ENCODE data around the gene CHPT1. TPM values are rescaled to one million over a fixed set of nuclear protein-coding genes. Genes with fewer than 3 reads are reported as not detected.

The CHPT1 gene
- total and polyA plus RNA-seq, 2 donors (not counting 3 experiments of a cell fraction or from before 2014, with no cell fraction given), result 12.1 to 19.3 TPM

DNA sequence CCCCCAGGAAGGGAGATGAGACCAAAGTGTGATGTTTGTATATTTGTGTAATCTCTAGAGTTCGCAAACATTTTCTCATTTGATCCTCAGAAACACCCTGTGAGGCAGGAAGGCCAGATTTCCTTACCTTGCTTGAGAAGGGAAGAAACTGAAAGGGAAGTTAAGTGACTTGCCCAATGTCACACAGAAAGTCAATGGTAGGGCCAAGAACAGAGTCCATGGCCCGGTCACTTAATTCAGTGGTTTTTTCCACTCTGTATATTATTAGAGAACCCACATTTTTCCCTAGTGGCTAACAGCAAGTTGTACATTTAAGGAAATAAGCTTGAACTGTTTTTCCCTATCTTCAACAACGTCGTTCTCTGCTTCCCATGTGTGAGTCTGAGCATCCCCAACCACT lies 25.6 kb upstream of the CHPT1 start:
- dilution Hi-C loops (cut with MboI; ENCODE audit: extremely low pct_ligation_motif_present, low sequenced_read_pairs), result no loop called here
- H4K20me1 ChIP-seq (replicated peaks; ENCODE audit: control insufficient read depth, extremely low read depth, insufficient read depth, low read length), result no peaks in the 10 kb centered on the region
- H3K4me2 ChIP-seq (ENCODE audit: insufficient read depth, low read length), result no peak overlapping the region
- H3K36me3 ChIP-seq (ENCODE audit: control insufficient read depth in 2 of 2, extremely low read depth in 1 of 2, insufficient read depth in 2 of 2, low read length in 2 of 2), result no peaks in the 10 kb centered on the region
- H3K79me2 ChIP-seq (ENCODE audit: control insufficient read depth, insufficient read depth, low read length), result no peaks in the 10 kb centered on the region
- CTCF ChIA-PET, result interaction anchor here (2.0 kb wide), 1 partner anchor 88 kb away, joined by 11 read pairs; no protein-coding TSS in a partner anchor
- no peaks in the 10 kb centered on the region for H3K9me1 ChIP-seq (replicated peaks; ENCODE audit: control insufficient read depth, extremely low read depth, insufficient read depth, low read length)
- H3K4me3 ChIP-seq (replicated peaks in 1 of 3; ENCODE audit: insufficient read depth in 1 of 3, low read depth in 1 of 3, low read length in 3 of 3), result no peak overlapping the region
- intact Hi-C loops (cut with micrococcal nuclease), result no loop called here
- no TSS peak for BruUV-seq (replicated peaks)
- no peaks in the 10 kb centered on the region for H3K27me3 ChIP-seq (ENCODE audit: control insufficient read depth in 2 of 2, insufficient read depth in 2 of 2, low read length in 2 of 2)
- no peaks in the 10 kb centered on the region for H3K9me3 ChIP-seq (replicated peaks; ENCODE audit: control insufficient read depth, insufficient read depth, low read length)
- TF ChIP-seq JUN (IDR thresholded peaks at IDR 0.05; ENCODE audit: borderline replicate concordance, insufficient read depth, insufficient read length, low read depth) (no peak), MYC (IDR thresholded peaks at IDR 0.05; ENCODE audit: low read depth, low read length) (no peak), POLR2A (IDR thresholded peaks at IDR 0.05; ENCODE audit: low read depth, low read length) (no peak), POLR2AphosphoS5 (IDR thresholded peaks at IDR 0.05; ENCODE audit: insufficient read depth, low read depth, low read length) (no peak), CTCF (IDR thresholded peaks at IDR 0.05; ENCODE audit: extremely low read depth in 1 of 2, insufficient read depth in 1 of 2, low read depth in 1 of 2, low read length in 2 of 2) (no peak), FOS (IDR thresholded peaks at IDR 0.05; ENCODE audit: borderline replicate concordance, insufficient read depth, low read length) (no peak), EZH2 (IDR thresholded peaks at IDR 0.05; ENCODE audit: borderline replicate concordance, low read depth, low read length, severe bottlenecking) (no peak), GATA2 (IDR thresholded peaks at IDR 0.05; ENCODE audit: insufficient read depth, insufficient read length, low read depth, low read length) (no peak)
- TF ChIP-seq, protein P1, sequence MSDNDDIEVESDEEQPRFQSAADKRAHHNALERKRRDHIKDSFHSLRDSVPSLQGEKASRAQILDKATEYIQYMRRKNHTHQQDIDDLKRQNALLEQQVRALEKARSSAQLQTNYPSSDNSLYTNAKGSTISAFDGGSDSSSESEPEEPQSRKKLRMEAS (IDR thresholded peaks at IDR 0.05; ENCODE audit: insufficient read depth, insufficient read length), result no peak
- no peak overlapping the region for H2AFZ ChIP-seq (ENCODE audit: low read depth, low read length)
- H3K27ac ChIP-seq (ENCODE audit: insufficient read depth, low read depth, low read length), result no peak overlapping the region
- no peak for DNase-seq (ENCODE audit: low read depth, low spot score)
- POLR2A ChIA-PET, result no interaction called here
- no peak overlapping the region for H3K9ac ChIP-seq (replicated peaks; ENCODE audit: extremely low read depth, insufficient read depth, low read length)
- no peaks in the 10 kb centered on the region for H3K4me1 ChIP-seq (ENCODE audit: control insufficient read depth, extremely low read depth, insufficient read depth, low read length)
- FAIRE-seq, result no peak

All from endothelial cell of umbilical vein (primary cell).